ENCODE measurements around the gene MAMLD1.

MAMLD1 gene

DNA sequence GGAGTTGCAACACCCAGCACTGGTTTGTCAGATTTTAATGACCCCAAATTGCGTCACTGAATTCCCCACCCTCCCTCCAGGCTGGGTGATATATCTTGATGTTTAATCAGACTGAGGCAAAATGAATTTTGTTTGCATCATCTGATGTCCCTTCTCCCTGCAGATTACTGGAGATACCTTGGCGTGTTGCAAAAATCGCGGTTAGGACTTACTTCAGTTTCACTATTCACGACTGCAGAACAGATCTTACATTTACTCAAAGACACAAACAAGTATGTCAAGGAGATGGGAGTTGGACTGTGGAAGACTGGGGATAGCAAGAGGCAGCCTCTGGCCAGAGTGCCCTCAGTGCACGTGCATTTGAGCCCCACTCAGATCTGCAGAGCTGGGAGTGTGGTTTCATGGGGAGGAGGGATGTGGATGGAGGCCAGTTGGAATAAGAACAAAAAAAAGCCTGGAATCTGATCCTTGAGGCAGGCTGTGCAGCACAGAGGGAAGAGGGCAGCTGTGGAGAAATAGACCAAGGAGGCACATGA is 113.1 kb downstream of the MAMLD1 start:
- H3K9ac ChIP-seq (ENCODE audit: low read depth, low read length) = no peak overlapping the region
- no peaks in the 10 kb centered on the region for H3K36me3 ChIP-seq (ENCODE audit: control insufficient read depth, insufficient read depth, low read length)
- no peaks in the 10 kb centered on the region for H3K4me1 ChIP-seq (ENCODE audit: control insufficient read depth, insufficient read depth, low read length)
- no peaks in the 10 kb centered on the region for H3K27me3 ChIP-seq (ENCODE audit: control insufficient read depth, insufficient read depth, low read length)
- H3K9me3 ChIP-seq (ENCODE audit: control insufficient read depth, insufficient read depth, low read length) = peaks cover 26% of the 10 kb centered on the region; the same call in 1 of the 2 replicates
- H3K4me3 ChIP-seq (ENCODE audit: low read depth, low read length) = no peak overlapping the region
- H3K27ac ChIP-seq (ENCODE audit: low read depth, low read length) = no peak overlapping the region

DNA sequence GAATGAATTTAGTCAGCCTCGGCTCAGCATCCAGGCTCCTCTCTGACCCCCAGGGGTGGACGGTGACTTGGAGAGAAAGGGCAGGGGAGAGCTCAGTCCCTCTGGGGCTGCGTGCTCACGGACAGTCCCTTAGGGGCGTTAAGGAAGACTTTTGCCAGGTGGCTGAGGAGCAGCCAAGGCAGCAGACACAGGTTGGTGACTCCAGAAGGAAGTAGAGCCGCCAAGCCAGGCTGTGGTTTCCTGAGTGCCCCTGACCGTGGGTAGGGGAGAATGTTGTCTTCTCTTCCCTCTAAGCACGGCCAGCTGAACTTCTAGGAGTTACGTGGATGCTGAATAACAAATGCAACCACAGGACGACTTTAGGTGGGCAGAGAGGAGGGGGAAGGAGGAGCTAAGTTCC is 114.3 kb downstream of the MAMLD1 start:
- H3K9me3 ChIP-seq (ENCODE audit: control insufficient read depth, insufficient read depth, low read length) = peaks cover 23% of the 10 kb centered on the region; the same call in 1 of the 2 replicates
- no peaks in the 10 kb centered on the region for H3K36me3 ChIP-seq (ENCODE audit: control insufficient read depth, insufficient read depth, low read length)
- H3K27ac ChIP-seq (ENCODE audit: low read depth, low read length) = no peak overlapping the region
- H3K4me3 ChIP-seq (ENCODE audit: low read depth, low read length) = no peak overlapping the region
- H3K9ac ChIP-seq (ENCODE audit: low read depth, low read length) = no peak overlapping the region
- H3K4me1 ChIP-seq (ENCODE audit: control insufficient read depth, insufficient read depth, low read length) = no peaks in the 10 kb centered on the region
- no peaks in the 10 kb centered on the region for H3K27me3 ChIP-seq (ENCODE audit: control insufficient read depth, insufficient read depth, low read length)

DNA sequence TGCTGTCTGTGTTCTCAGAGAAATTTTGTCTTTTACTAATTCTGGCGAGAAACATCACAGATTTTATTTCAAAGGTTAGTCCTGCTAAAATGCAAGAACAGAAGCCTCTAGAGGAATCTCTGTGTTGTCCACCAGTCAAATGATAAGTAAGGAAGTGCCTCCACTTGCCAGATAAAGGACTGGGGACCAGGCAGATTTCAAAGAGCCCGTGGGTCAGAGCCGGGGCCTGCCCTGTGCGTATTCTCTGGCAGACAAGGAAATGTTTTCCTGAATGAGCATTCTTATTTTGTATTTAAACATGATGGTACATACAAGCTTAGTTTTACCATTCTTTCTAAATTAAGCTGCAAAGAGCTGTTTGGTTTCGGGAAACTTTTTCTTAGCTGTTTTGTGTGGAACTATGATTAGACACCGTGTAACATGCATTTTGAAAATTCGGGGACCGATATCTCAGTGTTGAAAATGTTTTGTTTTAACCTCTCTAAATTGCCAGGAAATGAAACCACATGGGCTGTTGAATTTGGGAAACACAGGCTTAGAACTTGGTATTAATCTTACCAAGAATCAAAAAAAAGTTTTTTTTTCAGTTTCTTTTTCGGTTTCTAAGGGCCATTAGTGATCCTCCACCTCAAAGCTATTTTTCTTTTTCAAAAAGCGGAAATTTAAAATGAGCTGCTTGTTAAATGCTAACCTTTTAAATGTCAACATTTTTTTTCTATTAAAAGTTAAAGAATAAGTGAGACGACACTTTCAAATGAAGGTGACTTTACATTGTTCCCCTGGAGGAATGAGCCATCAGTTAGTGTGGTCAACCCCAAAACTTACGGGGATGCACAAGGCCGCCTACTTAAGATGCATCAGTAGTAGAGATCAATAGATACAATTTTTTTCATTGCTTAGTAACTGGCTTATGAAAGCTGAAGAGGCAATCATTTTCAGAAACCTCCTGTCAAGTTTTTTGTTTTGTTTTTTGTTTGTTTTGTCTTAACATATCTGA is 115.7 kb downstream of the MAMLD1 start:
- no peaks in the 10 kb centered on the region for H3K36me3 ChIP-seq (ENCODE audit: control insufficient read depth, insufficient read depth, low read length)
- H3K4me3 ChIP-seq (ENCODE audit: low read depth, low read length) = no peak overlapping the region
- no peak overlapping the region for H3K9ac ChIP-seq (ENCODE audit: low read depth, low read length)
- no peak overlapping the region for H3K27ac ChIP-seq (ENCODE audit: low read depth, low read length)
- no peaks in the 10 kb centered on the region for H3K4me1 ChIP-seq (ENCODE audit: control insufficient read depth, insufficient read depth, low read length)
- H3K9me3 ChIP-seq (ENCODE audit: control insufficient read depth, insufficient read depth, low read length) = peaks cover 23% of the 10 kb centered on the region; the same call in 1 of the 2 replicates
- H3K27me3 ChIP-seq (ENCODE audit: control insufficient read depth, insufficient read depth, low read length) = no peaks in the 10 kb centered on the region

DNA sequence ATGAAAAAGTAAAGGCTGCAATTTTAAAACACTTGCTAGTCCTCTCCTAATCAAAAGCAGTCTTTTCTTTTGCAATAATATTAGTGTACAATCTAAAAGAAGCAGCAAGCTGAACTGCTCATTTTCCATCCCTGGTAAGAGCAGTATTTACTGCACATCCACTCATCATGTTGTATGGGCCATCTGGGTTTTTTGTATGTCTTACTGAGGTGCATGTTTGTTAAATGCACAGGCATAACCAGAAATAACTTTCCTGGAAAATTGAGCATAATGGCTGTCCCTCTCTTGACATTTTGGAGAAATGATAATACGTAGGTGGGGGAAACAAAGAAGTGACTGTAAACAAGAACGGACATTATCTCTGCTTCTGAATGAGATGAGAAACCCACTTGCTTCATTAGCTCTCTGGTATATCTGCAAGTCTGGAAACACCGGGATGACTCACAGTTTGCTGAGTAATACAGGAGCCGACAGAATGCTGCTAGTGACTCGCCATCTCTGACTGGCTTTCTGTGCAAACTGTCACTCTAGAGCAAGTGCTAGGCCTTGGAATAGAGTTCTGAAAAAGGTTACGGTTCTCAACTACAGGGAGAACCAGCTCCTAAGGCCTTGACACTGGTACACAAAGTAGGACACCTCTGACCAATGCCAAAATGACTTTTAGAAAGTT is 119.6 kb downstream of the MAMLD1 start:
- Histone ChIP-seq H3K27me3 (ENCODE audit: control insufficient read depth, insufficient read depth, low read length) (no peaks in the 10 kb centered on the region), H3K9ac (ENCODE audit: low read depth, low read length) (no peak overlapping the region), H3K4me1 (ENCODE audit: control insufficient read depth, insufficient read depth, low read length) (no peaks in the 10 kb centered on the region), H3K4me3 (ENCODE audit: low read depth, low read length) (no peak overlapping the region), H3K36me3 (ENCODE audit: control insufficient read depth, insufficient read depth, low read length) (no peaks in the 10 kb centered on the region), H3K9me3 (ENCODE audit: control insufficient read depth, insufficient read depth, low read length) (peaks cover 16% of the 10 kb centered on the region), H3K27ac (ENCODE audit: low read depth, low read length) (peak overlapping the region; percentile 25)

DNA sequence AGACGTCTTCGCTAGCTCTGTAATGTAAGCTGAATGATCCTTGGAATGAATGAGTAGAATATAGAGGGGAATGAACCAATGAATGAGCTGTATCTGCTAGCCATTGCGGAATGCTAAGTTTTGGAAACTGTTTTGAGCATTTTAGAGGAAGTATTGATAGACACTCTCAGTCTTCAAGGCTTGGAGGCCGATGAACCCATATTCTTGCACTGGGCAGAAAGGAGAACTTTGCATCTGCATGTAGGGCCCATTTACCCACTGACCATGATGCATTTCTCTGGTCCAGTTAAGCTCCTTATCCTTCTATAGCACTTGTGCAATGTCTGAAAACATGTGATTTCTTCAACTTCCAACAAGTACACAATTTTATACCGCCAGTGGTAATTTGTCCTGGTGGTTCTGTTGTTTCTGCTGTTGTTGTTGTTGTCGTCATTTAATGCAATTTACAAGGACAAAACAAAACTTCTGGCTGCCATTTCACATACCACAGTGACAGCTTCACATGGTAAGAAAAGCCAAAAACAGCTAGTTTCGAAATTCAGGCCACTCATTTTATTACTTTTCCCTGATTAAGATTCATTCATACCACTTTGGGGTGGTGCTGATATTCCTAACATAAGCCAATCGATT is 120.4 kb downstream of the MAMLD1 start:
- no peak overlapping the region for H3K27ac ChIP-seq (ENCODE audit: low read depth, low read length)
- H3K4me3 ChIP-seq (ENCODE audit: low read depth, low read length) = no peak overlapping the region
- H3K9me3 ChIP-seq (ENCODE audit: control insufficient read depth, insufficient read depth, low read length) = peaks cover 13% of the 10 kb centered on the region
- no peak overlapping the region for H3K9ac ChIP-seq (ENCODE audit: low read depth, low read length)
- no peaks in the 10 kb centered on the region for H3K4me1 ChIP-seq (ENCODE audit: control insufficient read depth, insufficient read depth, low read length)
- H3K27me3 ChIP-seq (ENCODE audit: control insufficient read depth, insufficient read depth, low read length) = no peaks in the 10 kb centered on the region
- no peaks in the 10 kb centered on the region for H3K36me3 ChIP-seq (ENCODE audit: control insufficient read depth, insufficient read depth, low read length)

DNA sequence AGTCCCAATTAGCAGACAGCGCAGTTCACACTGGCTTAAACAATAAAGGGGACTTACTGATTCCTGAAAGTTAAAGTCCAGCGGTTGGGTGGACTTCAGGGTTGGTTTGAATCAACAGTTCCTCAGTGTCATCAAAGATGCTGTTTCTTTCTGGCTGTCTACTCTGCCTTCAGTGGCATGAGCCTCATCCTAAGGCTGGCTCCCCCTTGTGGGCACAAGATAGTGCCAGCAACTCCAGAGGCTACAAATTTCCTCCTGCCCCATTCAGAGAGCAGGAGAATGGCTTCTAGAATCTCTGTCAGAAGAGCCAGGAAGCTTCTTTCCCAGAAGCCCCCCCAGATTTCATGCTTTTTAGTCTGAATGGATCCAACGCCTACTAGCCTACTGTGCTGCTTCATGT is 122.9 kb downstream of the MAMLD1 start:
- no peaks in the 10 kb centered on the region for H3K36me3 ChIP-seq (ENCODE audit: control insufficient read depth, insufficient read depth, low read length)
- no peak overlapping the region for H3K27ac ChIP-seq (ENCODE audit: low read depth, low read length)
- H3K27me3 ChIP-seq (ENCODE audit: control insufficient read depth, insufficient read depth, low read length) = no peaks in the 10 kb centered on the region
- H3K9ac ChIP-seq (ENCODE audit: low read depth, low read length) = no peak overlapping the region
- peaks cover 14% of the 10 kb centered on the region for H3K9me3 ChIP-seq (ENCODE audit: control insufficient read depth, insufficient read depth, low read length)
- no peak overlapping the region for H3K4me3 ChIP-seq (ENCODE audit: low read depth, low read length)
- no peaks in the 10 kb centered on the region for H3K4me1 ChIP-seq (ENCODE audit: control insufficient read depth, insufficient read depth, low read length)

DNA sequence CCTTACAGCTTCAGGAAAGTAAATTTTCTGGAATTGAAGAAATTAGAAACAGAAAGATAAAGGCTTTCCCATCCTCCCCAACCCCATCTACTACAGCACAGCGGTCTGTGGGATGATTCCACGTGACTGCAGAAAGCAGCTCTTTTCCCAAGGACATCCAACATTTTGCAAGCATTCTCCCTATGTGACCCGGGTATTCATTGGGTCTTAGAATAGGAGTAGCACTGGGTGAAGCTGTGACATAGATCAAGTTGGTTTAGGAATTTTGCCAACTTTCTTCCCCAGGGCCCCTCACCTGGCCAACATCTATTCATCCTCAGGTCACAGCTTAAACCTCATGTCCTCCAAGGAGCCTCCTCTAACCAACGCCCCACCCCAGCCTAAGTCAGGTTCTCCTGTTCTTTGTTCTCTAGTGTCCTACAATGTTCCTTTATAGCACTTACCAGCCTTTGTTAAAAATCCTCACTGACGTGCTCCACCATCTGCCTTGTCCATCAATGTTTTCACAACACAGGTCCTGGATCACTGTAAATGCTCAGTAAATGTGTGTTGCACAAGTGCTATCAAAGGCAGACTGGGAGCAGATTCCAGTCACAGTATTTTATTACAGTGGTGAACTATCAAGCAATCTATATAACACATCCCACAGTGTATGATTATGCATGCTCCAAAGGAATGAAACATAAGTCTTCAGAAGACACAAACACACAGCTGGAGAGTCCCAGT is 124.4 kb downstream of the MAMLD1 start:
- Histone ChIP-seq H3K4me1 (ENCODE audit: control insufficient read depth, insufficient read depth, low read length) (no peaks in the 10 kb centered on the region), H3K27ac (ENCODE audit: low read depth, low read length) (no peak overlapping the region), H3K4me3 (ENCODE audit: low read depth, low read length) (no peak overlapping the region), H3K9ac (ENCODE audit: low read depth, low read length) (no peak overlapping the region), H3K27me3 (ENCODE audit: control insufficient read depth, insufficient read depth, low read length) (no peaks in the 10 kb centered on the region), H3K36me3 (ENCODE audit: control insufficient read depth, insufficient read depth, low read length) (no peaks in the 10 kb centered on the region), H3K9me3 (ENCODE audit: control insufficient read depth, insufficient read depth, low read length) (peaks cover 17% of the 10 kb centered on the region)

DNA sequence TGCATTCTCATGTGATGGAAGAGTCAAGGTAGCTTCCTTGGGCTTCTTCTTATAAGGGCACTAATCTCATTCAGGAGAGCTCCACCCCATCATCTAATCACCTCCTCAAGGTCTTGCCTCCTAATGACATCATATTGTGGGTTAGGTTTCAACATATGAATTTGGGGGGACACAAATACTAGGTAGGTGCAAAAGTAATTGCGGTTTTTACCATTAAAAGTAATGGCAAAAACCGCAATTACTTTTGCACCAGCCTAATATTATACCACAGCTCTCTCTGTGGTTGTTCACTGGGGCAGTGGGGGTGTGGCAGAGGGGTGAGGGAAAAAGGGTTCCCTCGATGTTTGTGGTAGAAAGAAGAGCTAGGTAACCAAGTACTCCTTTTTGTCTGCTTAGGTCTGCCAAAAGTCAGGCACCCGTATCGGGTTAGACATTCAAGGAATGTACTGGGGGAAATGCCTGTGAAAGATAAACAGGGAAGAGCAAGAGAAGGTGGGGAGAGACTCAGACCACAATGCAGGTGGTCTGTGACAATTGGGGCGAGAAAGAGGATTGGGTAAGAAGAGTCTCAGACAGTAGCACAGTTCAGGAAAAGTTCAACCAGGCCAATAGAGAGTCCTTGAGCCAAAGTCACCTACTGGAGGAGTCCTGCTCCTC is 126.4 kb downstream of the MAMLD1 start:
- Histone ChIP-seq H3K9me3 (ENCODE audit: control insufficient read depth, insufficient read depth, low read length) (peaks cover 22% of the 10 kb centered on the region), H3K4me3 (ENCODE audit: low read depth, low read length) (no peak overlapping the region), H3K36me3 (ENCODE audit: control insufficient read depth, insufficient read depth, low read length) (no peaks in the 10 kb centered on the region), H3K27me3 (ENCODE audit: control insufficient read depth, insufficient read depth, low read length) (no peaks in the 10 kb centered on the region), H3K4me1 (ENCODE audit: control insufficient read depth, insufficient read depth, low read length) (no peaks in the 10 kb centered on the region), H3K27ac (ENCODE audit: low read depth, low read length) (no peak overlapping the region), H3K9ac (ENCODE audit: low read depth, low read length) (no peak overlapping the region)

DNA sequence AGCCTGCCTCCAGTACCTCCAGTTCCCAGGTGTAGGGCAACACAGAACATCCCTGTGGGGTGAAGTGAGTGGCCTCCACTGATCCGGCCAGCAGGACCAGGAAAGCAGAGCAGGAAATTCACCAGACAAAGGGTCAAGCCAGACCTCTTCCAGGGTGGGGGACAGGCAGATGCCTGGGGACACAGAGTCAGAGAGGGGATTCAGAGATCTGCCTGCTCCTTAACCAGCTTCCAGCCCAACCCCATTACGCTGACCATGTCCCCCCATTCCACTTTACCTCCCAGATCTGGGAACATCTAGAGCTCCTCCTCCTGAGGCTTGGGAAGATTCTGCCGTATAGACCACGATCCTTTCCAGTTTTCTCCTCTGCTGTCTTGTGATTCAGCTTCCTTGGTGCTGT is 132.4 kb downstream of the MAMLD1 start:
- no peaks in the 10 kb centered on the region for H3K4me1 ChIP-seq (ENCODE audit: control insufficient read depth, insufficient read depth, low read length)
- peaks cover 13% of the 10 kb centered on the region; the same call in 1 of the 2 replicates for H3K9me3 ChIP-seq (ENCODE audit: control insufficient read depth, insufficient read depth, low read length)
- no peak overlapping the region for H3K4me3 ChIP-seq (ENCODE audit: low read depth, low read length)
- no peaks in the 10 kb centered on the region for H3K36me3 ChIP-seq (ENCODE audit: control insufficient read depth, insufficient read depth, low read length)
- H3K9ac ChIP-seq (ENCODE audit: low read depth, low read length) = no peak overlapping the region
- H3K27me3 ChIP-seq (ENCODE audit: control insufficient read depth, insufficient read depth, low read length) = no peaks in the 10 kb centered on the region
- no peak overlapping the region for H3K27ac ChIP-seq (ENCODE audit: low read depth, low read length)

DNA sequence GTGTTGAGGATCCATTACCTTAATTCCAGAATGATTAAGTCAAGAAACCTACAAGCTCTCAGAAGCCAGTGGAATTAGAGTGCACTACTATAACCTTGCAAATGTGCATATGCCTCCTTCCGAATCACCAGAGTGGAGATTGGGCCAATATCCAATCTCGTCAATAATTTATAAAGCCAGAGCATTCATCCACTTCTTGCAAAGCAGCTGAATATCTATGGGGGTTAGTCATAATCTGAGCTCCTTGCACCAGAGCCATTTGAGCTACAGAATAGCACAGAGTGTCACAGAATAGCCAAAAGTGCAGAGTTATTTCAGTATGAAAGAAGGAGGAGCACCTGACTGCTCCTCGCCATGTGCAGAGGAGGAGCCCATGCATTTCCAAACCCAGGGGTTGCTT is 136.1 kb downstream of the MAMLD1 start:
- no peak overlapping the region for H3K27ac ChIP-seq (ENCODE audit: low read depth, low read length)
- H3K9me3 ChIP-seq (ENCODE audit: control insufficient read depth, insufficient read depth, low read length) = peaks cover 4% of the 10 kb centered on the region; the same call in 1 of the 2 replicates
- H3K36me3 ChIP-seq (ENCODE audit: control insufficient read depth, insufficient read depth, low read length) = no peaks in the 10 kb centered on the region
- no peaks in the 10 kb centered on the region for H3K4me1 ChIP-seq (ENCODE audit: control insufficient read depth, insufficient read depth, low read length)
- no peak overlapping the region for H3K9ac ChIP-seq (ENCODE audit: low read depth, low read length)
- H3K27me3 ChIP-seq (ENCODE audit: control insufficient read depth, insufficient read depth, low read length) = no peaks in the 10 kb centered on the region
- H3K4me3 ChIP-seq (ENCODE audit: low read depth, low read length) = no peak overlapping the region

Data from HUES48 (cell line).